ENCODE results near the gene ACOT11. TPM values are rescaled to one million over a fixed set of nuclear protein-coding genes. Genes with fewer than 3 reads are reported as not detected.

Gene ACOT11
- total RNA-seq, 1 experiment from 2014 or later: 9.9 TPM

GRCh38 chr1:54537611-54538010 lies 10.4 kb upstream of the ACOT11 start:
- DNase-seq (ENCODE audit: low read depth): no peak

GRCh38 chr1:54538538-54538937 lies 9.5 kb upstream of the ACOT11 start:
- no peak for DNase-seq (ENCODE audit: low read depth)

- no peak for DNase-seq (ENCODE audit: low read depth)
Observed at GRCh38 chr1:54540582-54541295, 7.3 kb upstream of the ACOT11 start.

- peak; percentile 89 for DNase-seq (ENCODE audit: low read depth)
Observed at GRCh38 chr1:54542120-54542961, 5.7 kb upstream of the ACOT11 start.

GRCh38 chr1:54542962-54543539 lies 5.0 kb upstream of the ACOT11 start:
- DNase-seq (ENCODE audit: low read depth): no peak

- peak; percentile 95 for DNase-seq (ENCODE audit: low read depth)
Observed at GRCh38 chr1:54543729-54544496, 4.1 kb upstream of the ACOT11 start.

- no peak for DNase-seq (ENCODE audit: low read depth)
Observed at GRCh38 chr1:54545916-54546635, 2.0 kb upstream of the ACOT11 start.

GRCh38 chr1:54546651-54547401 lies 1.2 kb upstream of the ACOT11 start:
- DNase-seq (ENCODE audit: low read depth): no peak

GRCh38 chr1:54548389-54549044 lies 489 bp downstream of the ACOT11 start:
- DNase-seq (ENCODE audit: low read depth): no peak

GRCh38 chr1:54549181-54549924 lies 1.3 kb downstream of the ACOT11 start:
- no peak for DNase-seq (ENCODE audit: low read depth)

GRCh38 chr1:54551891-54552290 lies 3.9 kb downstream of the ACOT11 start:
- no peak for DNase-seq (ENCODE audit: low read depth)

- no peak for DNase-seq (ENCODE audit: low read depth)
Observed at GRCh38 chr1:54553602-54554313, 5.7 kb downstream of the ACOT11 start.

- no peak for DNase-seq (ENCODE audit: low read depth)
Observed at GRCh38 chr1:54556110-54556509, 8.1 kb downstream of the ACOT11 start.

GRCh38 chr1:54557671-54558355 lies 9.8 kb downstream of the ACOT11 start:
- no peak for DNase-seq (ENCODE audit: low read depth)

GRCh38 chr1:54558434-54559030 lies 10.5 kb downstream of the ACOT11 start:
- peak; percentile 50 for DNase-seq (ENCODE audit: low read depth)

- no peak for DNase-seq (ENCODE audit: low read depth)
Observed at GRCh38 chr1:54559111-54559548, 11.1 kb downstream of the ACOT11 start.

GRCh38 chr1:54559771-54560231 lies 11.8 kb downstream of the ACOT11 start:
- DNase-seq (ENCODE audit: low read depth): no peak
